ENCODE results near the gene KLHL7. TPM values are rescaled to one million over a fixed set of nuclear protein-coding genes. Genes with fewer than 3 reads are reported as not detected.

KLHL7 gene
- polyA plus RNA-seq, 3 donors = 8.3 to 15.4 (median 13.0) TPM

Other genes starting within 250 kb of the KLHL7 start
- gene HYCC1, start 91.7 kb upstream of the KLHL7 start, polyA plus RNA-seq = 10 to 100 TPM in 2 of 3 donors, 1 to 10 TPM in 1; 6.3 to 31.9 (median 18.5) TPM
- 10 to 100 TPM; 10.3 to 19.0 (median 16.6) TPM for gene NUP42, start 76.3 kb downstream of the KLHL7 start, polyA plus RNA-seq
- 10 to 100 TPM in 2 of 3 donors, 1 to 10 TPM in 1; 4.8 to 59.2 (median 41.1) TPM for gene GPNMB, start 141.0 kb downstream of the KLHL7 start, polyA plus RNA-seq
- gene MALSU1, start 193.6 kb downstream of the KLHL7 start, polyA plus RNA-seq = 10 to 100 TPM; 24.9 to 60.6 (median 38.1) TPM